OCI-LY1 (cell line): ENCODE data around the gene CPAMD8.

Source experiments
- H2AFZ ChIP-seq: fragments of 200-600 bp; sonication (generic), shearing (Covaris generic); 2 replicates; pipeline ENCODE4 v1.6.0; 2014; ENCODE audit warnings: antibody characterized with exemption, mild to moderate bottlenecking, low read length
- H3F3A ChIP-seq: fragments of 200-600 bp; sonication (generic), shearing (Covaris generic); 2 replicates; pipeline ENCODE4 v1.6.0; 2014; ENCODE audit warnings: mild to moderate bottlenecking, antibody characterized with exemption, low read length, moderate library complexity; ENCODE audit not compliant: insufficient read depth
- H3K27ac ChIP-seq: fragments of 200-600 bp; sonication (generic); 2 replicates; pipeline ENCODE4 v1.5.1; 2014; ENCODE audit warnings: low read length, mixed run types, mild to moderate bottlenecking, low read depth; ENCODE audit not compliant: poor library complexity, severe bottlenecking
- H3K27me3 ChIP-seq: fragments of 200-600 bp; sonication (generic); 2 replicates; pipeline ENCODE4 v1.6.0; 2014; ENCODE audit warnings: antibody characterized with exemption, mild to moderate bottlenecking, low read length, moderate library complexity; ENCODE audit not compliant: insufficient read depth
- H3K36me3 ChIP-seq: fragments of 200-600 bp; sonication (generic); 2 replicates; pipeline ENCODE4 v1.6.1; 2014; ENCODE audit warnings: mild to moderate bottlenecking, antibody characterized with exemption, low read length, moderate library complexity, mixed read lengths; ENCODE audit not compliant: insufficient read depth
- H3K4me1 ChIP-seq: fragments of 200-600 bp; sonication (generic); 2 replicates; pipeline ENCODE4 v1.5.1; 2014; ENCODE audit warnings: mild to moderate bottlenecking, low read length, moderate library complexity; ENCODE audit not compliant: insufficient read depth, severe bottlenecking
- H3K4me2 ChIP-seq: fragments of 200-600 bp; sonication (generic), shearing (Covaris generic); 2 replicates; pipeline ENCODE4 v1.6.1; 2014; ENCODE audit warnings: low read length
- H3K4me3 ChIP-seq: fragments of 200-600 bp; sonication (generic); 2 replicates; pipeline ENCODE4 v1.5.1; 2014; ENCODE audit warnings: low read length, low read depth, mild to moderate bottlenecking, mixed read lengths; ENCODE audit not compliant: poor library complexity, severe bottlenecking
- H3K79me2 ChIP-seq: fragments of 200-600 bp; shearing (Covaris generic); 2 replicates; pipeline ENCODE4 v1.6.1; 2016; ENCODE audit warnings: mixed run types, low read length, mixed read lengths; ENCODE audit not compliant: insufficient read depth
- H3K9ac ChIP-seq: fragments of 200-600 bp; sonication (generic), shearing (Covaris generic); 2 replicates; pipeline ENCODE4 v1.6.1; 2014; ENCODE audit warnings: mild to moderate bottlenecking, low read length, mixed read lengths
- H3K9me2 ChIP-seq: fragments of 200-600 bp; sonication (generic), shearing (Covaris generic); 2 replicates; pipeline ENCODE4 v1.6.1; 2014; ENCODE audit warnings: low read depth, mild to moderate bottlenecking, low read length, mixed read lengths
- H3K9me3 ChIP-seq: fragments of 200-600 bp; shearing (Covaris generic); 2 replicates; pipeline ENCODE4 v1.6.1; 2014; ENCODE audit warnings: low read length, mixed read lengths
- H4K20me1 ChIP-seq: fragments of 200-600 bp; sonication (generic), shearing (Covaris generic); 2 replicates; pipeline ENCODE4 v1.6.0; 2016; ENCODE audit warnings: mild to moderate bottlenecking, low read length; ENCODE audit not compliant: insufficient read depth
- EZH2 ChIP-seq: fragments of 200-600 bp; sonication (generic), shearing (Covaris generic); IDR thresholded peaks from 2 replicates; pipeline ENCODE4 v1.8.0; 2017; ENCODE audit warnings: borderline replicate concordance, mixed run types, mild to moderate bottlenecking, antibody characterized with exemption, low read length, moderate library complexity, mixed read lengths
- TF ChIP-seq, protein P1 (sequence below): fragments of 200-600 bp; sonication (generic), shearing (Covaris generic); IDR thresholded peaks from 2 replicates; pipeline ENCODE4 v1.5.1; 2017; ENCODE audit warnings: mild to moderate bottlenecking, antibody characterized with exemption, low read length, moderate library complexity, mixed read lengths

The CPAMD8 gene

DNA sequence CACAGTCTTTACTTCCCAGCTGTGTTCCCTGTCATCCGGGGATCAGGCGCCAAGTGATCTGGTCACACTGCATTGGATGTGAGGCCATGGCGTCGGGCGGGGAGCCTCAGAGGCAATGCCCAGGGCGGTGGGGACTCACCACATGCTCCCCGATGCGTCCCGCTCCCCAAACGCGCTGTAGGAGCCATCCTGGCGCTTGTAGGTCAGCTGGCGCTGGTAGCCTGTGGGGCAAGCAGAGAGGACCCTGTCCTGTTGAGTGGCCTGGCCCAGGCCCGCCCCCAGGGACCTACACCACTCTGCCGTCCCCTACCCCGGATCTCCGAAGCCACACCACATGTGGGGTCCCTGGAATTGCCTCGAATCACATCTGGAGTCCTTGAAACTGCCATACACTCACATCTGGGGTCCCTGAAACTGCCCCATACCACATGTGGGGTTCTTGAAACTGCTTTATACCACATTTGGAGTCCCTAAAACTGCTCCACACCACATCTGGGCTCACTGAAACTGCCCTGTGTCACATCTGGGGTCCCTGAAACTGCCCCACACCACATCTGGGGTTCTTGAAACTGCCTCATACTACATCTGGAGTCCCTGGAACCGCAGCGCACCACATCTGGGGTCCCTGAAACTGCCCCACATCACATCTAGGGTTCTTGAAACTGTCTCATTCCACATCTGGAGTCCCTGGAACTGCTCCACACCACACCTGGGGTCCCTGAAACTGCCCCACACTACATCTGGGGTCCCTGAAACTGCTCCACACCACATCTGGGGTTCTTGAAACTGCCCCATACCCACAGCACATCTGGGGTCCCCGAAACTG, 104.6 kb downstream of the CPAMD8 start:
- Histone ChIP-seq H4K20me1 (no peaks in the 10 kb centered on the region), H3K9ac (no peak overlapping the region), H3K9me2 (no peaks in the 10 kb centered on the region), H3F3A (no peaks in the 10 kb centered on the region), H3K79me2 (no peaks in the 10 kb centered on the region), H3K4me2 (no peak overlapping the region), H3K27me3 (peaks cover 8% of the 10 kb centered on the region; the same call in 1 of the 2 replicates), H2AFZ (no peak overlapping the region), H3K36me3 (no peaks in the 10 kb centered on the region), H3K9me3 (no peaks in the 10 kb centered on the region), H3K4me1 (no peaks in the 10 kb centered on the region), H3K27ac (no peak overlapping the region), H3K4me3 (no peak overlapping the region)
- TF ChIP-seq, protein P1, sequence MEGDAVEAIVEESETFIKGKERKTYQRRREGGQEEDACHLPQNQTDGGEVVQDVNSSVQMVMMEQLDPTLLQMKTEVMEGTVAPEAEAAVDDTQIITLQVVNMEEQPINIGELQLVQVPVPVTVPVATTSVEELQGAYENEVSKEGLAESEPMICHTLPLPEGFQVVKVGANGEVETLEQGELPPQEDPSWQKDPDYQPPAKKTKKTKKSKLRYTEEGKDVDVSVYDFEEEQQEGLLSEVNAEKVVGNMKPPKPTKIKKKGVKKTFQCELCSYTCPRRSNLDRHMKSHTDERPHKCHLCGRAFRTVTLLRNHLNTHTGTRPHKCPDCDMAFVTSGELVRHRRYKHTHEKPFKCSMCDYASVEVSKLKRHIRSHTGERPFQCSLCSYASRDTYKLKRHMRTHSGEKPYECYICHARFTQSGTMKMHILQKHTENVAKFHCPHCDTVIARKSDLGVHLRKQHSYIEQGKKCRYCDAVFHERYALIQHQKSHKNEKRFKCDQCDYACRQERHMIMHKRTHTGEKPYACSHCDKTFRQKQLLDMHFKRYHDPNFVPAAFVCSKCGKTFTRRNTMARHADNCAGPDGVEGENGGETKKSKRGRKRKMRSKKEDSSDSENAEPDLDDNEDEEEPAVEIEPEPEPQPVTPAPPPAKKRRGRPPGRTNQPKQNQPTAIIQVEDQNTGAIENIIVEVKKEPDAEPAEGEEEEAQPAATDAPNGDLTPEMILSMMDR, result no peak
- no peak for TF ChIP-seq EZH2

DNA sequence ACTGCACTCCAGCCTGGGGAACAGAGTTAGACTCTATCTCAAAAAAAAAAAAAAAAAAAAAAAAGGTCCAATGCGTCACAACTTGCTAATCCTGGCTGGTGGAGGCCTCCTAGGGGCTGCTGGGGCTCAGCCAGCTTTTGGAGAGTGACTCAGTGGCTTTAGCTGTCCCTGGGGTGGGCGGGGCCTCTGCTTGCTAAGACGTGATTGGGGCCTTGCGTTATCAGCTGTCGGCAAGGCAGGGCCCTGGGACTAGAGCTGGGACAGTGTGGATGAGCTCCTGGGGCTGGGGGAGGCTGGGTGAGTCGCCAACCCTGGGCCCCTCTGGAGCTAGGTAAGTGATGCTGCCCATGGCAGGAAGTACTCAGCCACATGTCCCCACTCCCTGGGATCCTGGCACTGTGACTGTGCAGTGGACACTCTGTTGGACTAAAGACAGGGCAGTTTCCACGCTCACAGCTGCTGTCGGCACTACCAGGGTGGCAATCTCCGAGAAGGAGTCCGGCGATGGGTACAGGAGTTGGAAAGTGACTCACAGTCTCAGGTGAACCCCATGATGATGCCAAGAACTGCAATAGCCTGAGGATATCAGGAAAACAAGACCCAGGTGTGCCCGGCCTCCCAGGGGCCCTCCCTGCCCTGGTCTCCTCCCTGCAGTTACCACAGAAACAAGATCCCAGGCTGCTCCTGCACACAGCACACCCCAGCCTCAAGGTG, 105.6 kb downstream of the CPAMD8 start:
- Histone ChIP-seq H3K9me3 (no peaks in the 10 kb centered on the region), H4K20me1 (no peaks in the 10 kb centered on the region), H3K27me3 (peaks cover 8% of the 10 kb centered on the region; the same call in 1 of the 2 replicates), H3F3A (no peaks in the 10 kb centered on the region), H3K27ac (no peak overlapping the region), H2AFZ (no peak overlapping the region), H3K9ac (no peak overlapping the region), H3K4me1 (no peaks in the 10 kb centered on the region), H3K36me3 (no peaks in the 10 kb centered on the region), H3K4me3 (no peak overlapping the region), H3K4me2 (no peak overlapping the region), H3K79me2 (no peaks in the 10 kb centered on the region), H3K9me2 (no peaks in the 10 kb centered on the region)
- TF ChIP-seq, protein P1, result no peak
- no peak for TF ChIP-seq EZH2

DNA sequence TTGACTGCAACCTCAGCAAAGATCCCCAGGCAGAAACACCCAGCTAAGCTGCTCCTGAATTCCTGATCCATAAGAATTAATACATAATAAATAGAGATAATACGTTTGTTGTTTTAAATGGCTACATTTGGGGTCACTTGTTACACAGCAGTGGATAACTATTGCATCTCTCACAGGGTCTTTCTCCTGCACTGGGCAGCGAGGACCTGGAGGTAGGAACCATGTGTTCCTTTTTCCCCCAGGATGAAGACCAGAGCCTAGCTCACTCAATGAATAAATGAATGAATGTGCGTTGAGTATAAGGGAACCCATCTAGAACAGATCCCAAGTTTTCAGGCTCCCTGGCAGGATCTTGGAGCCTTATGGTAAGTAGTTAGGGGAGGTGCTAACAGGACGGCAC, 107.1 kb downstream of the CPAMD8 start:
- no peak overlapping the region for H3K27ac ChIP-seq
- no peak overlapping the region for H3K4me3 ChIP-seq
- no peaks in the 10 kb centered on the region for H3K79me2 ChIP-seq
- H3K9me3 ChIP-seq, result no peaks in the 10 kb centered on the region
- H3K27me3 ChIP-seq, result peaks cover 8% of the 10 kb centered on the region; the same call in 1 of the 2 replicates
- no peak overlapping the region for H3K4me2 ChIP-seq
- H3K36me3 ChIP-seq, result no peaks in the 10 kb centered on the region
- no peaks in the 10 kb centered on the region for H3F3A ChIP-seq
- TF ChIP-seq, protein P1, result no peak
- no peak for TF ChIP-seq EZH2
- H2AFZ ChIP-seq, result no peak overlapping the region
- H4K20me1 ChIP-seq, result no peaks in the 10 kb centered on the region
- H3K9me2 ChIP-seq, result no peaks in the 10 kb centered on the region
- H3K9ac ChIP-seq, result no peak overlapping the region
- no peaks in the 10 kb centered on the region for H3K4me1 ChIP-seq
